ENCODE data around the gene RPAP2.

RPAP2 gene

DNA sequence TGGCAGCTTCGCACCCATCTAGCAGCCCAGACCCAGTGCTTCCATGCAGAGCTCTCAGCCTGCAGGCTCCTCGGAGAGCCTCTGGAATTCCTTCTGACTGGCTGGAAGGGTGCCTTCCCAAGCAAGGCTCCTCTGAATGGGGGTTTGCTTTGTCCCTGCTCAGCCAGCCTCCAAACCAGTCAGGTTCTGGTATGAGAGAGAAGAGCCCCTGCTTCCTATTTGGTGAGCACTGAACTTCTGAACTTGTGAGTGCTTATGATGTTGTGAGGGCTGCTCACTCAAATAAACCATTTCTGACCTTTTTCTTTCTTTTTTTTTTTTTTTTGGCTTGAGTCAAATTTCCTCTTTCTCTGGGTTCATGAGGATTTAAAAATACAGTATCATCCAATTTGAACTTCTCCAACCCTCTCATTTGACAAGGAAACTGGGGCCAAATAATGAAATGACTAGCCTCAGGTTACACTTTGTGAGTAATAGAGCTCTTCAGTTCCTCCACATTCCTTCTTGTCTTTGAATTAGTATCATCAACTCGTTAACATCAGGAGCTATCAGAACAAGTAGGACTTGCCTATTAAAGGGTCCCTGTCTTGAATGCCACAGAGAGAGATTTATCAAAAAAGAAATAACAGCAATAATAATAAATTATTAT is 148.3 kb downstream of the RPAP2 start:
- no peak for DNase-seq (ENCODE audit: low read depth in 2 of 2)

GRCh38 chr1:92447976-92448375 is 149.1 kb downstream of the RPAP2 start:
- no peak for DNase-seq (ENCODE audit: low read depth in 2 of 2)

All from stimulated activated CD8-positive, alpha-beta memory T cell treated with anti-CD3 and anti-CD28 coated beads, Interleukin-15, amount 100 ng/mL, for 4 hours (primary cell).